ENCODE results near the gene RABGAP1L. TPM values are rescaled to one million over a fixed set of nuclear protein-coding genes. Genes with fewer than 3 reads are reported as not detected.

The RABGAP1L gene
- total and polyA plus RNA-seq, 4 donors = 4.8 to 53.5 (median 18.8) TPM

DNA sequence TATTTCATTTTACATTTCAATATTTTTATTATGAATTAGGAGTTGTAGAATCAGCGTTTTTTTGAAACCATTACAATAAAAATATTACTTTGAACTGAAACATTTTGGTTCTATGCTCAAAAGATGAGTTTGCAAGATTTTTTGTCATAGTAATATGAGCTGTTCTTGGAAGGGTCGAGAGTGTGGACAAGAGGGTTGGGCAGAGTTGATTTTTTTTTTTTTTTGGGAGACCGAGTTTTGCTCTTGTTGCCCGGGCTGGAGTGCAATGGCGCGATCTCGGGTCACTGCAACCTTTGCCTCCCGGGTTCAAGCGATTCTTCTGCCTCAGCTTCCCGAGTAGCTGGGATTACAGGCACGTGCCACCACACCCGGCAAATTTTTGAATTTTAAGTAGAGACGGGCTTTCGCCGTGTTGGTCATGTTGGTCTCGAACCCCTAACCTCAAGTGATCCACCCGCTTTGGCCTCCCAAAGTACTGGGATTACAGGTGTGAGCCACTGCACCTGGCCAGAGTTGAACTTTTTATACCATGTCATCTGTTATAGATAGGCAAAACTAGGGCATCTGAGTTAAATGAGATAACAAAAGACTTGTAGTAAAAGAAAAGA, 843.7 kb downstream of the RABGAP1L start:
- peaks cover 0 to 26% (median 16%) of the 10 kb centered on the region in 4 donors for H3K36me3 ChIP-seq (ENCODE audit: control insufficient read depth in 4 of 4, insufficient read depth in 3 of 4, low read depth in 1 of 4, low read length in 3 of 4)
- no peak for DNase-seq (ENCODE audit: low spot score)
- no peak overlapping the region for H3K27ac ChIP-seq (ENCODE audit: low read depth in 1 of 2, low read length in 2 of 2)
- WGBS = 89% methylated on average over 17 of the region's 17 CpGs
- no peak overlapping the region for H3K4me3 ChIP-seq (ENCODE audit: low read depth in 1 of 3, low read length in 3 of 3)
- H3K9me3 ChIP-seq (ENCODE audit: control insufficient read depth in 4 of 4, low read length in 3 of 4) = no peaks in the 10 kb centered on the region
- no peak for TF ChIP-seq JUND (IDR thresholded peaks at IDR 0.05)
- TF ChIP-seq TAF1 (conservative IDR thresholded peaks at IDR 0.05) = no peak
- no peak for TF ChIP-seq GABPA (IDR thresholded peaks at IDR 0.05 in 1 of 2, conservative IDR thresholded peaks at IDR 0.05 in 1 of 2)
- no peak for TF ChIP-seq NR2F2 (IDR thresholded peaks at IDR 0.05)
- no peak overlapping the region for H3K9ac ChIP-seq (ENCODE audit: low read depth in 1 of 2, low read length in 2 of 2)
- peaks cover 3 to 28% (median 10%) of the 10 kb centered on the region in 4 donors for H3K4me1 ChIP-seq (ENCODE audit: control insufficient read depth in 4 of 4, insufficient read depth in 4 of 4, low read length in 3 of 4)
- H3K27me3 ChIP-seq (ENCODE audit: control insufficient read depth in 4 of 4, insufficient read depth in 4 of 4, low read length in 3 of 4) = no peaks in the 10 kb centered on the region

DNA sequence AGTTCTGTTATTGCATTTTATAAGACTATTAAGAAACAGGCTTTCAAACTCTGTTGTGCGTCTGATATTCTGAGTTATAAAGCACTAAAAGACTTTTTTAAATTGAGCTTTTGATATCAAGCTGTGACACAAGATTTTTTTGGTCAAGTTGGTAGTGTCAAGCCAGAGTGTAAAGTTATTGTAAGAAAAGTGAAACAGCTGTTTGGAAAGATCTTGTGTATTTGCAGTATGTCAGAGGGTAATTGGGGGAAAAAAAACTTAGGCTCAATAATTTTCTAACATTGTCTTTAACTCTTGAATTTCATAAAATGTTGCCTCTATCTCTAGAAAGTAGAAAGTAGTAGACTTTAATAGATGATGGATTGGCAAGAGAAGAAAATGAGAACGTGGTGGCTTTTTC, 844.2 kb downstream of the RABGAP1L start:
- H3K4me3 ChIP-seq (ENCODE audit: low read depth in 1 of 3, low read length in 3 of 3) = no peak overlapping the region
- H3K4me1 ChIP-seq (ENCODE audit: control insufficient read depth in 4 of 4, insufficient read depth in 4 of 4, low read length in 3 of 4) = peaks cover 3 to 23% (median 10%) of the 10 kb centered on the region in 4 donors
- DNase-seq (ENCODE audit: low spot score) = no peak
- no peaks in the 10 kb centered on the region for H3K27me3 ChIP-seq (ENCODE audit: control insufficient read depth in 4 of 4, insufficient read depth in 4 of 4, low read length in 3 of 4)
- WGBS = 73% methylated on average over 2 of the region's 2 CpGs
- TF ChIP-seq EGR1 (IDR thresholded peaks at IDR 0.05; ENCODE audit: low read depth in 2 of 2) = no peak
- TF ChIP-seq, protein P1, sequence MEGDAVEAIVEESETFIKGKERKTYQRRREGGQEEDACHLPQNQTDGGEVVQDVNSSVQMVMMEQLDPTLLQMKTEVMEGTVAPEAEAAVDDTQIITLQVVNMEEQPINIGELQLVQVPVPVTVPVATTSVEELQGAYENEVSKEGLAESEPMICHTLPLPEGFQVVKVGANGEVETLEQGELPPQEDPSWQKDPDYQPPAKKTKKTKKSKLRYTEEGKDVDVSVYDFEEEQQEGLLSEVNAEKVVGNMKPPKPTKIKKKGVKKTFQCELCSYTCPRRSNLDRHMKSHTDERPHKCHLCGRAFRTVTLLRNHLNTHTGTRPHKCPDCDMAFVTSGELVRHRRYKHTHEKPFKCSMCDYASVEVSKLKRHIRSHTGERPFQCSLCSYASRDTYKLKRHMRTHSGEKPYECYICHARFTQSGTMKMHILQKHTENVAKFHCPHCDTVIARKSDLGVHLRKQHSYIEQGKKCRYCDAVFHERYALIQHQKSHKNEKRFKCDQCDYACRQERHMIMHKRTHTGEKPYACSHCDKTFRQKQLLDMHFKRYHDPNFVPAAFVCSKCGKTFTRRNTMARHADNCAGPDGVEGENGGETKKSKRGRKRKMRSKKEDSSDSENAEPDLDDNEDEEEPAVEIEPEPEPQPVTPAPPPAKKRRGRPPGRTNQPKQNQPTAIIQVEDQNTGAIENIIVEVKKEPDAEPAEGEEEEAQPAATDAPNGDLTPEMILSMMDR (IDR thresholded peaks at IDR 0.05; ENCODE audit: low read depth, low read length, missing input control) = no peak
- TF ChIP-seq FOXA2 (IDR thresholded peaks at IDR 0.05) = no peak
- no peak for TF ChIP-seq FOXA1 (IDR thresholded peaks at IDR 0.05)
- TF ChIP-seq GABPA (IDR thresholded peaks at IDR 0.05 in 1 of 2, conservative IDR thresholded peaks at IDR 0.05 in 1 of 2) = no peak
- no peak for TF ChIP-seq RXRA (IDR thresholded peaks at IDR 0.05)
- no peak for TF ChIP-seq RAD21 (IDR thresholded peaks at IDR 0.05)
- TF ChIP-seq, protein P2, sequence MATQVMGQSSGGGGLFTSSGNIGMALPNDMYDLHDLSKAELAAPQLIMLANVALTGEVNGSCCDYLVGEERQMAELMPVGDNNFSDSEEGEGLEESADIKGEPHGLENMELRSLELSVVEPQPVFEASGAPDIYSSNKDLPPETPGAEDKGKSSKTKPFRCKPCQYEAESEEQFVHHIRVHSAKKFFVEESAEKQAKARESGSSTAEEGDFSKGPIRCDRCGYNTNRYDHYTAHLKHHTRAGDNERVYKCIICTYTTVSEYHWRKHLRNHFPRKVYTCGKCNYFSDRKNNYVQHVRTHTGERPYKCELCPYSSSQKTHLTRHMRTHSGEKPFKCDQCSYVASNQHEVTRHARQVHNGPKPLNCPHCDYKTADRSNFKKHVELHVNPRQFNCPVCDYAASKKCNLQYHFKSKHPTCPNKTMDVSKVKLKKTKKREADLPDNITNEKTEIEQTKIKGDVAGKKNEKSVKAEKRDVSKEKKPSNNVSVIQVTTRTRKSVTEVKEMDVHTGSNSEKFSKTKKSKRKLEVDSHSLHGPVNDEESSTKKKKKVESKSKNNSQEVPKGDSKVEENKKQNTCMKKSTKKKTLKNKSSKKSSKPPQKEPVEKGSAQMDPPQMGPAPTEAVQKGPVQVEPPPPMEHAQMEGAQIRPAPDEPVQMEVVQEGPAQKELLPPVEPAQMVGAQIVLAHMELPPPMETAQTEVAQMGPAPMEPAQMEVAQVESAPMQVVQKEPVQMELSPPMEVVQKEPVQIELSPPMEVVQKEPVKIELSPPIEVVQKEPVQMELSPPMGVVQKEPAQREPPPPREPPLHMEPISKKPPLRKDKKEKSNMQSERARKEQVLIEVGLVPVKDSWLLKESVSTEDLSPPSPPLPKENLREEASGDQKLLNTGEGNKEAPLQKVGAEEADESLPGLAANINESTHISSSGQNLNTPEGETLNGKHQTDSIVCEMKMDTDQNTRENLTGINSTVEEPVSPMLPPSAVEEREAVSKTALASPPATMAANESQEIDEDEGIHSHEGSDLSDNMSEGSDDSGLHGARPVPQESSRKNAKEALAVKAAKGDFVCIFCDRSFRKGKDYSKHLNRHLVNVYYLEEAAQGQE (IDR thresholded peaks at IDR 0.05) = no peak
- TF ChIP-seq, protein P3, sequence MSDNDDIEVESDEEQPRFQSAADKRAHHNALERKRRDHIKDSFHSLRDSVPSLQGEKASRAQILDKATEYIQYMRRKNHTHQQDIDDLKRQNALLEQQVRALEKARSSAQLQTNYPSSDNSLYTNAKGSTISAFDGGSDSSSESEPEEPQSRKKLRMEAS (IDR thresholded peaks at IDR 0.05) = no peak
- TF ChIP-seq SP1 (IDR thresholded peaks at IDR 0.05) = no peak
- TF ChIP-seq, protein P4, sequence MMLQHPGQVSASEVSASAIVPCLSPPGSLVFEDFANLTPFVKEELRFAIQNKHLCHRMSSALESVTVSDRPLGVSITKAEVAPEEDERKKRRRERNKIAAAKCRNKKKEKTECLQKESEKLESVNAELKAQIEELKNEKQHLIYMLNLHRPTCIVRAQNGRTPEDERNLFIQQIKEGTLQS (IDR thresholded peaks at IDR 0.05) = no peak
- TF ChIP-seq HNF4G (IDR thresholded peaks at IDR 0.05) = no peak
- no peak for TF ChIP-seq TAF1 (conservative IDR thresholded peaks at IDR 0.05)
- TF ChIP-seq JUND (IDR thresholded peaks at IDR 0.05) = no peak
- no peak for TF ChIP-seq NR2F2 (IDR thresholded peaks at IDR 0.05)
- no peaks in the 10 kb centered on the region for H3K9me3 ChIP-seq (ENCODE audit: control insufficient read depth in 4 of 4, low read length in 3 of 4)
- H3K36me3 ChIP-seq (ENCODE audit: control insufficient read depth in 4 of 4, insufficient read depth in 3 of 4, low read depth in 1 of 4, low read length in 3 of 4) = peaks cover 0 to 31% (median 19%) of the 10 kb centered on the region in 4 donors
- H3K27ac ChIP-seq (ENCODE audit: low read depth in 1 of 2, low read length in 2 of 2) = no peak overlapping the region
- H3K9ac ChIP-seq (ENCODE audit: low read depth in 1 of 2, low read length in 2 of 2) = no peak overlapping the region

Data from liver (tissue), 9 donors.